GM12878 (cell line): ENCODE results near the gene ANKRD53.

ENCODE experiments used
- GABPA ChIP-seq: IDR thresholded peaks from 2 replicates; pipeline ENCODE4 v1.6.1; 2014; ENCODE audit warnings: antibody characterized with exemption, low read depth, mild to moderate bottlenecking, inconsistent platforms
- RAD21 ChIP-seq: IDR thresholded peaks from 2 replicates; pipeline ENCODE4 v1.6.1; 2011; ENCODE audit warnings: mild to moderate bottlenecking, low read depth, low read length, moderate library complexity; ENCODE audit not compliant: insufficient read depth
- YBX1 ChIP-seq: fragments of 450-650 bp; IDR thresholded peaks from 2 replicates; pipeline ENCODE4 v1.6.1; 2016; ENCODE audit warnings: antibody characterized with exemption
- ZNF24 ChIP-seq: fragments of 450-650 bp; IDR thresholded peaks from 2 replicates; pipeline ENCODE4 v1.6.1; 2017; ENCODE audit warnings: antibody characterized with exemption, mild to moderate bottlenecking

DNA sequence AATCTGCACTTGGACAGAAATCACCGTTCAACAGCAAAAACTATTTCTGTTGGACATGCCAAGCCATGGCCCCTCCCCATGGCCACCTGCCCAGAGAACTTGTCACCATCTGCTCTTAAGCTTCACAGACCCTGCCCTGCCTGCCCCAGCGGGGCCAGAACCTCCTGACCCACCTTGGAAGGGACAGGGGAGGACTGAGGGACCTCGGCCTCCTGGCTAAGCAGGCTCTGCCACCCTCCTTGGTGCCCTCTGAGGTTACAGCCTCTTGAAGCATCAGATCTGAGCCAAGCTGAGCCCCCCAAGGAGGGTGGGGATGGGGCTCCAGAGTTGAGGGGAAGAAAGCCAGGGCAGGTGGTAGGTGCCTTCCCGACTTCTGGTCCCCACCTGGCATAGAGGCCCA is 9.7 kb downstream of the ANKRD53 start:
- no peak for TF ChIP-seq RAD21
- no peak for TF ChIP-seq ZNF24
- TF ChIP-seq YBX1: no peak
- TF ChIP-seq GABPA: no peak
